Aortic smooth muscle cell (primary cell): ENCODE measurements around the gene WIPF2. TPM values are rescaled to one million over a fixed set of nuclear protein-coding genes. Genes with fewer than 3 reads are reported as not detected.

Source experiments
- total RNA-seq: library from RNA; depleted of rRNA; stranded (reverse); fragments of >200 nt; gene quantifications from 2 replicates; pipeline ENCODE4 v1.2.3, GENCODE V29; 2014

Gene WIPF2, protein sequence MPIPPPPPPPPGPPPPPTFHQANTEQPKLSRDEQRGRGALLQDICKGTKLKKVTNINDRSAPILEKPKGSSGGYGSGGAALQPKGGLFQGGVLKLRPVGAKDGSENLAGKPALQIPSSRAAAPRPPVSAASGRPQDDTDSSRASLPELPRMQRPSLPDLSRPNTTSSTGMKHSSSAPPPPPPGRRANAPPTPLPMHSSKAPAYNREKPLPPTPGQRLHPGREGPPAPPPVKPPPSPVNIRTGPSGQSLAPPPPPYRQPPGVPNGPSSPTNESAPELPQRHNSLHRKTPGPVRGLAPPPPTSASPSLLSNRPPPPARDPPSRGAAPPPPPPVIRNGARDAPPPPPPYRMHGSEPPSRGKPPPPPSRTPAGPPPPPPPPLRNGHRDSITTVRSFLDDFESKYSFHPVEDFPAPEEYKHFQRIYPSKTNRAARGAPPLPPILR
- 5.3 and 7.6 TPM in 2 replicates for total RNA-seq

GRCh38 chr17:40218740-40219593 lies at the start of gene WIPF2:
TSS of gene WIPF2 (plus strand) at chr17:40219304. CDS start at chr17:40256460, 37,156 bp downstream.

GRCh38 chr17:40177275-40177874 lies 41.7 kb upstream of the WIPF2 start, which contains the start of gene RAPGEFL1:
TSS of gene RAPGEFL1 (plus strand) at chr17:40177470. CDS start at chr17:40177862, 392 bp downstream.

GRCh38 chr17:40287494-40288369 lies 68.6 kb downstream of the WIPF2 start, which contains the start of gene CDC6:
TSS of gene CDC6 (plus strand) at chr17:40287879. CDS start at chr17:40289421, 1,542 bp downstream.

GRCh38 chr17:40309031-40309948 lies 90.2 kb downstream of the WIPF2 start, which contains the start of gene RARA:
TSS of gene RARA (plus strand) at chr17:40309180. CDS start at chr17:40331219, 22,039 bp downstream.

Other genes with a start within 250 kb of the WIPF2 start
- gene PSMD3, start 238.5 kb upstream of the WIPF2 start, total RNA-seq = 73.2 and 87.1 TPM in 2 replicates
- not detected in 2 replicates for gene CSF3, start 203.9 kb upstream of the WIPF2 start, total RNA-seq
- 23.3 and 25.6 TPM in 2 replicates for gene MED24, start 164.9 kb upstream of the WIPF2 start, total RNA-seq
- 21.1 and 28.8 TPM in 2 replicates for gene THRA, start 156.3 kb upstream of the WIPF2 start, total RNA-seq
- 2.9 and 3.9 TPM in 2 replicates for gene NR1D1, start 118.7 kb upstream of the WIPF2 start, total RNA-seq
- 36.6 and 38.4 TPM in 2 replicates for gene MSL1, start 97.3 kb upstream of the WIPF2 start, total RNA-seq
- 27.3 and 29.6 TPM in 2 replicates for gene CASC3, start 78.8 kb upstream of the WIPF2 start, total RNA-seq
- 0.40 and 0.75 TPM in 2 replicates for gene RAPGEFL1, start 41.8 kb upstream of the WIPF2 start, total RNA-seq
- gene CDC6, start 68.6 kb downstream of the WIPF2 start, total RNA-seq = 9.5 and 20.2 TPM in 2 replicates
- 13.9 and 16.4 TPM in 2 replicates for gene RARA, start 89.9 kb downstream of the WIPF2 start, total RNA-seq
- gene GJD3, start 145.4 kb downstream of the WIPF2 start, total RNA-seq = 0.37 and 2.0 TPM in 2 replicates
- 49.6 and 86.1 TPM in 2 replicates for gene TOP2A, start 198.6 kb downstream of the WIPF2 start, total RNA-seq
- 427 and 557 TPM in 2 replicates for gene IGFBP4, start 224.1 kb downstream of the WIPF2 start, total RNA-seq